ENCODE results near the gene ZXDC.

Gene ZXDC

GRCh38 chr3:126519506-126520455 lies 44.1 kb upstream of the ZXDC start:
- H3K27me3 ChIP-seq (ENCODE audit: insufficient read depth, poor library complexity, severe bottlenecking) = no peaks in the 10 kb centered on the region
- no peak overlapping the region for H3K27ac ChIP-seq (replicated peaks)
- H3K4me3 ChIP-seq (replicated peaks; ENCODE audit: insufficient read depth, low read length) = no peak overlapping the region
- no peak for DNase-seq (ENCODE audit: low read depth in 1 of 2, low spot score in 1 of 2)
- TF ChIP-seq POLR2AphosphoS5 (IDR thresholded peaks at IDR 0.05; ENCODE audit: low read depth) (no peak), CTCF (IDR thresholded peaks at IDR 0.05; ENCODE audit: insufficient read depth, low read length) (no peak), GABPA (IDR thresholded peaks at IDR 0.05; ENCODE audit: low read depth) (no peak), REST (IDR thresholded peaks at IDR 0.05; ENCODE audit: insufficient replicate concordance, low read depth) (no peak), SPI1 (IDR thresholded peaks at IDR 0.05; ENCODE audit: borderline replicate concordance, low read depth) (no peak)

GRCh38 chr3:126518779-126519177 lies 43.1 kb upstream of the ZXDC start:
- no peak overlapping the region for H3K27ac ChIP-seq (replicated peaks)
- no peak for DNase-seq (ENCODE audit: low read depth in 1 of 2, low spot score in 1 of 2)
- TF ChIP-seq SPI1 (IDR thresholded peaks at IDR 0.05; ENCODE audit: borderline replicate concordance, low read depth) (no peak), POLR2AphosphoS5 (IDR thresholded peaks at IDR 0.05; ENCODE audit: low read depth) (no peak), CTCF (IDR thresholded peaks at IDR 0.05; ENCODE audit: insufficient read depth, low read length) (no peak), GABPA (IDR thresholded peaks at IDR 0.05; ENCODE audit: low read depth) (no peak), REST (IDR thresholded peaks at IDR 0.05; ENCODE audit: insufficient replicate concordance, low read depth) (no peak)
- H3K4me3 ChIP-seq (replicated peaks; ENCODE audit: insufficient read depth, low read length) = no peak overlapping the region
- H3K27me3 ChIP-seq (ENCODE audit: insufficient read depth, poor library complexity, severe bottlenecking) = no peaks in the 10 kb centered on the region

- Histone ChIP-seq H3K27ac (replicated peaks) (no peak overlapping the region), H3K4me3 (replicated peaks; ENCODE audit: insufficient read depth, low read length) (no peak overlapping the region), H3K27me3 (ENCODE audit: insufficient read depth, poor library complexity, severe bottlenecking) (no peaks in the 10 kb centered on the region)
- DNase-seq (ENCODE audit: low read depth in 1 of 2, low spot score in 1 of 2) = no peak
- TF ChIP-seq SPI1 (IDR thresholded peaks at IDR 0.05; ENCODE audit: borderline replicate concordance, low read depth) = no peak
- TF ChIP-seq GABPA (IDR thresholded peaks at IDR 0.05; ENCODE audit: low read depth) = no peak
- no peak for TF ChIP-seq REST (IDR thresholded peaks at IDR 0.05; ENCODE audit: insufficient replicate concordance, low read depth)
- TF ChIP-seq POLR2AphosphoS5 (IDR thresholded peaks at IDR 0.05; ENCODE audit: low read depth) = no peak
- TF ChIP-seq CTCF (IDR thresholded peaks at IDR 0.05; ENCODE audit: insufficient read depth, low read length) = no peak
These were observed 42.5 kb upstream of the ZXDC start for GRCh38 chr3:126517986-126518778.
